DMS53 (cell line): Measurements from ENCODE around the gene PDGFB.

Experiments
- DNase-seq: peaks from one replicate; lab custom pipeline; 2025; lab: John Stamatoyannopoulos, UW

Gene PDGFB

DNA sequence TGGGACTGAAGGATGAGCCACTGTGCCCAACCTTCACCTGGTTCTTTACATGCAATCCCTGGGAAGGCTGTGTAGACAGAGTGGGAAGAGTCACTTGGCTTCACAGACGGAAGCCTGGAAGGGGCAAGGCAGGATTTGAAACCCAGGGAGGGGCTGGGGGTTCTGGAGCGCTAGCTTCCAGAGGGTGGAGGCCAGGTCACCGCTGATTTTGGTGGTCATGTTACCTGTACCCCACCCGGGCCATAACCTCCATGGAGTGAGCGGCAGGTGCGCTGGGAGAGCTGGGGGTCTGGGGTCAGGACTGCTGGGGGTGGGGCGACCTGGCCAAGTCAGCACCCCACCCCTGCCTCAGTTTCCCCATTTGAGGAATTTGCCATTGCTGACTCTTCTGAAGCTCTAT, 38.3 kb downstream of the PDGFB start:
- DNase-seq = peak; percentile 16

DNA sequence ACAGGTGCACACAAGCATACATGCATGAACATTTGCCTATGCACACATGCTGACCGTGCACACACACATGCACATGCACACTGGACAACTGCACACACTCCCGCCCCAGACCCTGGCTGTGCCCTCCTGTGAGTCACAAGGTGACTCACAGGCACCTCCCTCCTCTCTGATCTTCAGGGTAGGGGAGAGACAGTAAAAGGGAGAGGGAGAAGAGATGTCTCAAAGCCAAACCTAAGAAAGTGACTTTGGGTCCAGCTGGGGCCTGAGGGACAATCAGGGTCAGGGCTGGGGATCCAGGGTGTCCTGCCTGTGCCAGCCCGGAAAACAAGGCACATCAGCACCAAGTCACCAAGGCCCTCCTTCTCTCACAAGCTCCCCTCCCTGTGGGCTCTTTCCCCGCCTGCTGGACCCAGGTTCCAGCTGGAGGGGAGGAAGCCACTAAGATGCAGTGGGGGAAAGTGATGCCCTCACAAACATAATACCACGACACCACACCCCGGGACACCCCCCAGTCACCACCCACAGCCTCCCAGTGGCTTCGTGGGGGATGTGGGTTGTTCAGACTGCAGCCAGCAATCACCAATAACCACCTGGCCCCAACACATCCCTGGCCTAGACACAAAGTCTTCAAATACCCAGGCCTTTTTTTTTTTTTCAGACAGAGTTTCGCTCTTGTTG, 39.3 kb downstream of the PDGFB start:
- DNase-seq = peak; percentile 70

DNA sequence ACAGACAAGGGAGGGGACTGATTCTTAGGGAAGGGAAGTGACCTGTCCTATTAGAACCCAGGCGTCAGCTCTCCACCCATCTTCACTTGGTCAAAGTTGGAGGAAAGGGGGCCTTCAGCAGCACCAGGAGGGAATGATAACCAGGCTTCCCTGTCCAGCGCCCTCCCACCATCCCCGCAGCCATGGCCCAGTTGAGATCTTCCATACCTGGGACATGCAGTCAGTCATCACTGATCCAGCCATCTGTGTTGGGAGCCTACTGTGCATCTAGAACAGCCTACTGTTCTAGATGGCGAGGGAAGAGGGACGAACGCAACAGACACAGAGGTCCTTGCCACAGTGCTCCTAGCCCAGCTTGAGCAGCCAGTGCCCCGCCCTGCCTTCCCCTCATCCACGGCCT, 40.6 kb downstream of the PDGFB start:
- no peak for DNase-seq

DNA sequence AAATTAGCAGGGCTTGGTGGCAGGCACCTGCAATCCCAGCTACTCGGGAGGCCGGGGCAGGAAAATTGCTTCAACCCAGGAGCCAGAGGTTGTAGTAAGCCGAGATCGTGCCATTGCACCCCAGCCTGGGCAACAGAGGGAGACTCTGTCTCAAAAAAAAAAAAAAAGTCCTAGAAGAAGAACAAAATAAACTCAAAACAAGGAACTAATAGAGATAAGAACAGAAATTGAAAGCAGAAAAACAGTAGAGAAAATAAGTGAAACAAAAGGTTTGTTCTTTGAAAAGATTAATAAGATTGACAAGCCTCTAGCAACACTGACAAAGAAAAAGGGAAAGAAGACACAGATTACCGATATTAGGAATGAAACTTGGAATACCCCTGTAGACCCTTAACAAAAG, 47.2 kb downstream of the PDGFB start:
- no peak for DNase-seq

DNA sequence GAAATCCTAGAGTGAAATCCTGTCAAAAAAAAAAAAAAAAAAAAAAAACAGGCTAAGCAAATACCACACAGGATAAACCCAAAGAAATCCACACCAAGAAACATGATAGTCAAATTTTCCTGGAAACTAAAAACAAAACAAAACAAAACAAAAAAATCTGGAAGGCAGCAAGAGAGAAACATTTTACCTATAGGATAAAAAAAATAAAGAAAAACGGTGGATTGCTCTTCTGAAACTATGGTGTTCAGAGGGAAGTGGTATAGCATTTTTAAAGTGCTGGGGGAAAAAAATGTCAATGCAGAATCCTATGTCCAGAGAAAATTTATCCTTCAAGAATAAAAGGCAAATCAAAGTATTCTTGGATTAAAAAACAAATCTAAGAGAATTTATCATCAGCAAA, 50.7 kb downstream of the PDGFB start:
- DNase-seq = peak; percentile 24

DNA sequence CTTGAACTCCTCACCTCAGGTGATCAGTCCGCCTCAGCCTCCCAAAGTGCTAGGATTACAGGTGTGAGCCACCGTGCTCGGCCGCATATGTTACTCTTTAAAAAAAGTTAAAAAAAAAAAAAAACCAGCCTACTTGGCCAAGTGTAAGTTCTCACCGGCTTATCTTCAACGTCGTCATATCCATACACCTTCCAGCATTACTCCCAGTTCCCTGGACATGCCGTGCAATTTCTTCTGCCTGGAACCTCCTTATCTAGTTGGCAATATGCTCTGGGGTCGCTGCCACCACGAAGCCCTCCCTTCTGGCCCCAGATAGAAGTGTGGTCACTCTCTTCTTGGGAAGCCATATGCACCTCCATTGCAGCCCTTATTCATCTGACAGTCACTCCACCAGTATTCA, 56.0 kb downstream of the PDGFB start:
- no peak for DNase-seq

DNA sequence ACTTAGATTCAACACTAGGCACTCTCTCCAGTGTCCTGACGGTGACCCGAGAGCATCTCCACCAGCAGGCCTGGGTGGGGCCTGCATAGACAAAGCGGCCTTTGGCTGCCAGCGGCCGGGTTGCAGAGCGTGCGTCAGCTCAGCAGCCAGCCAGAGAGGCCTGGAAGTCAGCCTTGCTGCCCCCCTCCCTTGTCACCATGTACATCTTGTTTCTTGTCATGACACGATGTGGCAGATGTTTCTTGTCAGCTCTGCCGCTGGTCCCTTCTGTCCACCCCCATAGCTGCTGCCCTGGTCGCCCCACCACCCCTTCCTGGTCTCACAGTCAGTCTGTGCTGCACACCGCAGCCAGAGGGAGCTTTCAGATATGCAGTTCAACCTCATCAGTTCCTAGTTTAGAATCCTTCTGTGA, 59.2 kb downstream of the PDGFB start:
- DNase-seq = no peak

DNA sequence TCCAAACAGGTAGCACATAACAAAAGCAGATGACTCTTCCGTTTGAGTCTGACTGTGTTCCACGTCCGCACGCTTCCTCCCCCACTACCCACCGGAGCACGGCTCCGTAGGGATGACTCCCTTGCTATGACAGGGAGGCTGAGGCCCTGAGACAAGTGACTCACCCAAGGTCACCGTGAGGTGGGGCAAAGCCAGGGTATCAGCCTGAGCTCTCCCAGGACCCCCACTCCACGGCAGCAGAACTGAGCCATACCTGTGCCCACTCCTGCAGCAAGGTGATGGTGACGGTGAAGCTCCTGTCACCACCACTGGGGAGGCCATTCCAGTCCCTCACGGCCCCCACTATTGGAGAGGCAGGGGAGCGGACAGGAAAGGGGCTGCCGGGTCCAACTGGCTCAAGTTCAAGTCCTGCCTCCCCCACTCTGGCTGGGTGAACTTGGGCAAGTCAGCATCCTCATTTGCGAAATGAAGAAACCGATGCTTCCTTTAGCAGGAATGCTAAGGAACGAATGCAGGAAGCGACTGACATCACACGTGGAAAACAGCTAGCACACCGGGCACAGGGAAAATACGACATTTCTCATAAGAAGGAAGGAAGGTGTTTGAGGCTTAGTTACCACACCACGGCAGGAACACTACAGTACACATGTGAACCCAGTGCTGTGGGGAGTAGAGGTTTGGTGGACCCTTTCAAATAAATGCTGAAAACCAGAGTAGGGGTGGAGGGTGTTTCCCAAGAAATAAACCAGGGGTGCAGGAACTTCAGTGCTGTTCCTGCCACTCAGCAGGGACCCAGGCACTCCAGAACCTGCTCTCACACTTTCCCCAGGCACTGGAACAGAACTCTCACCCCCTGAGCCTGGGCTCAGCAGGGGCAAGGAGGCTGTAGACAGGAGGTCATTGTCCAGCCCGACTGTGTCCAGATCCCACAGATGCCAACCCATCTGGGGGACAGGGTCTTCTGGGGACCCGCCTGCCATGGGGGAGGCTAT, 59.9 kb downstream of the PDGFB start:
- DNase-seq = no peak

DNA sequence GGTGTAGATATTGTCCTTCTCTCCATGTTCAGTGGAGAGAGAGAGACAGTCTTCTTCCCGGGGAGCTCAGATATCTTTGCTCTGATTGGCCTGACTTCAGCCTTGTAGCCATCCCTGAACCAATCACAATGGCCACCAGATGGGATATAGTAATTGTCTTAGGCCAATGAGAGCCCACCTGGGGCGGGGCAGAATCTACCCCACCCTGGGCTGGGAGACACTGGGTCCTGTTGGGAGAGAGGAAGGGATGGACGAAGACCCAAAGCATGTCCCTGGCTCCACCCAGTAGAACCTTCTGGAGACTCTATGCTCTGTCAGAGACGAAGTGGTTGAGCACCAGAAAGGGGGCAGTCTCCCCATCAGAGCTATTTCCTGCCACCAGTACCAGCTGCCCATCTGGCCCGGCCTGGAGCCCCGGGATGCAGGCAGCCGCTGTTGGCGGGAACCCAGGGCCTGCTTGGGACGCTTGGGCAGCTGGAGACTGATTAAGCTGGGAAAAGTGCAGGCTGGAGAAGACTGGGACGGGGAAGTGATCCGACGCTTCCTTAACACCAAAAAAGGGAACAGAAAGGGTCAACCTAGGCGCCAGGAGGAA, 60.7 kb downstream of the PDGFB start:
- DNase-seq = no peak

DNA sequence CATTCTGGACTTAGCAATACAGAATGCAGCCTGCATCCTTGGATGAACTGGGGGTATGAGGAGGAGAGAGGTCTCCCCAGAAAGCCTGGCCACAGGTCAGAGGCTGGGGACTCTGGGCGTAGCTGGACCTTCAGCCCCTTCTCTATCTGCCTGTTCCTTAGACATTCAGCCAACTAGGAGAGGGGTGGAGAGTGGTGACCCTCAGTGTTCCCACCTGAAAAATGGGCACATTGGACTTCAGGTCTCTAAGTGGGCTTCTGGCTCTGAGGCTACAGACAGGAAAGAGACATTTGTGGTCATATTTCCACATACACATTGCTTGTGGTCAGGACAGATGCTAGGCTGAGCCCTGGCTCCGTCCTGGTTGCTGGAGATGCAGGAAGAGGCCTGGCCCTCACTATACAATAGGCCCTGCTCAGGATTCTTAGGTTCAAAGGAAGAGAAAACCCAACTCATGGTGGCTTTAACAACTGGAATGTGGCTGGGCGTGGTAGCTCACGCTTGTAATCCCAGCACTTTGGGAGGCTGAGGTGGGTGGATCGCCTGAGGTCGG, 62.2 kb downstream of the PDGFB start:
- no peak for DNase-seq

DNA sequence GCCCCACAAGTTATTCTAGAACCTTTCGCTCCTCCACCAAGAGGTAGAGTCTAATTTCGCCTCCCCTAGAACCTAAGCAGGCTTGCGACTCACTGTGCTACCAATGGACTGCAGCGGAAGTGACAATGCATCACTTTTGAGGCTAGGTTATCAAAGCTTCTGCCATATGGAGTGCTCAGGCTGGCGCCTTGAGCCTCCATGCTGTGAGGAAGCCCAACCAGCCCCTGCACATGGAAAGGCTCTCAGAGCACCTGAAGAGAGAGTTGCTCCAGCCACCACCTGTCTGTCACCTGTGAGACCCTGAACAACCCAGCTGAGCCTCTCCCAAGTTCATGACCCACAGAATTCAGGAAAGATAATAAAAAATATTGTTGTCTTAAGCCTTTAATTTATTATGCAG, 63.0 kb downstream of the PDGFB start:
- no peak for DNase-seq

DNA sequence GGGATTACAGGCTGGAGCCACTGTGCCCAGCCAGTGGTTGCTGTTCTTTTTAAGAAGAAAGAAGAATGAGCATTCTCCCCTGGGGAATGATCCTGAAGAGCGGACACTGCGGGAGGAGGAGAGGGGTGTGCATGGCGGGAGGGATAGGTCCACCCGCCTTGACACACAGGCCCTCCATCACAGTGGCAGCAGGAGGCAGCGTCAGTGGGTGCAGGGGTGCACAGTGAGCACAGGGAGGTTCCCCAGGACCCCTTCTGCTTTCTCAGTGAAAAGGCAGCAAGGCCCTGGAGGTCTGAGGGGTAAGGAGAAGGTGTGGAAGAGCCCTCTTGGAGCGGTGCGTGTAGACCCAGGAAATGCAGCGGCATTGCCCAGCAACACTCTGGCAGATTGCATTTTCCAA, 63.4 kb downstream of the PDGFB start:
- DNase-seq = no peak

DNA sequence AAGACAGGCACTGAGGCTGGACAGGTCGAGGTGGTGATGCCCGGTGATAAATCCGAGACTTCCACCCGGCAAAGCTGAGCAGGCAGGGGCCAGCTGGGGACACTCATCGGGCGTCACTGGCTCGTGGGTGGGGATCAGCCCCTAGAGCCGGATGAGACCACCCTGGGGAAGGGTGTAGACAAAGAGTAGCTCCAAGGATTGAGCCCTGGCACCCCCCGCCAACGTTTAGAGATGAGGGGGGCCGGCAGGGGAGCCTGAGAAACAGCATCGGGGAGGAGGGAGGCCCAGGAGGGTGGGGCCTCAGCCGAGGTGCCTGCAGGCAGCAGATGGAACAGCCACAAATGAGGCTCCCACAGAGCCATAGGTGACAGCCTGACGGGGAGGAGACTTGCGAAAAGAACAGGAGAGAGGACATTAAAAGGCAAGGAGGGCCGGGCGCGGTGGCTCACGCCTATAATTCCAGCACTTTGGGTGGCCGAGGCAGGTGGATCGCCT, 64.9 kb downstream of the PDGFB start:
- no peak for DNase-seq

DNA sequence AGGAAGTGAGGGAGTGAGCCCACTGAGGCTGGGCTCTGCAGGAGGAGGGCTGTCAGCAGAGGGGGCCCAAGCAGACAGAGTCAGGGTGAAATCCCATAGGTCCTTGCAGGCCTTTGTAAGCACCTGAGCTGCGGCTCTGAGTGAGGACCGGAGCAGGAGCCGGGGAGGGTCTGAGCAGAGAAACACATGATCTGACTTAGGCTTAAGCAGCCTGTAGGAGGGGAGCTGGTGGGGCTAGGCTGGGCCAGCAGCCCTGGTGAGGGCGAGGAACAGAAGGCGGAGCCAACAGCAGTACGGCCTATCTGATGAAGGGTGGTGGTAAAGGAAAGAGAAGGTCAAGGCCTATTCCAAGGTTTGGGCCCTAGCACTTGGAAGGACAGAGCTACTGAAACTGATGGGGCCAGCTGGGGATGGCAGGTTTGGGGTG, 65.4 kb downstream of the PDGFB start:
- DNase-seq = no peak

DNA sequence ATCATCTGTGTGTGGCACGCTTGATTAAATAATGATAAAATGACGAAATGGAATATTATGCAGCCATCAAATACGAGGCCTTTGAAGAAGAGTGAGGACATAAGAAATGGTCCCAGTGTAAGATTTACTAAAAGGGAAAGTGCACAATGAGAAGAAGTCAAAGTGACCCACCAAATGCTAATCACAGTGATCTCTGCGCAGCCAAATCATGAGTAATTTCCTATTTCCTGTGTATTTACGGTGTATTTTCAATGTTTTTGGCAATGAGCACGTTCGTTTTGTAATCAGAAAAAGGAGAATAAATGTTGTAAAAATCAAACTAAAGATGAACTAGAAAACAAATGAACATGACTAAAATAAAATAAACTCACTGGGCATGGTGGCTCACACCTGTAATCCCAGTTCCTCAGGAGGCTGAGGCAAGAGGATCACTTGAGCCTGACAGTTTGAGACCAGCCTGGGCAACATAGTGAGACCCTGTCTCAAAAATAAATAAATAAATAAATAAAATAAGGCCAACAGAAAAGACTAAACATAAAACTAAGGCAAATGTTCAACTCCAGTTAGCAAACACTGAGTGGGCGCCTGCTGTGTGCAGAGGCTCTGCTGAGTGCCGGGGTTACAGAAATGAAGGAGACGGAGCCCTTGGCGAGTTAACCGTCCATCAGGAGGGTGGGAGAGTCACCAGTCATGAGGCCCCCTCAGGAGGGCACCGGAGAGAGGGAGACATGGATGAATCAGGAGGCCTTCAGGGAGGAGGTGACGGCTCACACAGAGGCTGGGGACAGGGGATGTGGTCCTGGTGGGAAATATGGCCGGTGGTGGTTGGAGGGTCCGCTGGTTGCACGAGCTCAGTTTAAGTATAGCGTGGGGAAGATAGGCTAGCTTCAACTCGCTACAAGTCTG, 66.3 kb downstream of the PDGFB start:
- DNase-seq = no peak

DNA sequence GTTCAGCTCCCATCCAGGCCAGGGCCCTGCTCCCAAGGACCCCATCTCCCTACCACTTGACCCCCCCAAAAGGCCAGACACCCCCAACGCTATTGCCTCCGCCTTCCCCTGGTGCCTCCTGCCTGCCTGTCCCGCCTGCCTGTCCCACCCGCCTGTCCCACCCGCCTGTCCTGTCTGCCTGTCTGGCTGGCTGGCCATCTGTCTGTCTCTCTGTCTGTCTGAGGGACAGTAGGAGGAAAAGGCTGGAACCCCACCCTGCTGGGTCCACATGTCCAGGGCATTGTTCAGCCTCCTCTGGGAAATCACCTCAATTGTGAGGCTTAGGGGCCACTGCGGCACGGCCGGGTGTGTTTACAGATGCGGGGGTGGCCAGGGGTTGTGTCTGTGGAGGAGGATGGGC, 67.0 kb downstream of the PDGFB start:
- DNase-seq = no peak

DNA sequence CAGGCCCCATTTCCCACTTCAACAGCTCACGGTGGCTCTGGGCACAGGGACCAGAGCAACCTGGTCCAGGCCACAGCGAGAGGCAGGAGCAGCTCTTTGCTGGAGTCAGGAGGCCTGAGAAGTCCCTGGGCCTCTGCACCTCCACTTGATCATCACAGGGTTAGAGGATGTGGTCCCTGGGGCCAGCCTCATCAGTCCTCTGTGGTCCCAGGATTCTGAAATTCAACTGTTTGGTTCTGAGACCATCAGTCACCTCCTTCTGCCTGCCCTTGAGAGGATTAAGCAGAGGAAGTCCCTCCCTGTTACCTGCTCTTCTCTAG, 67.4 kb downstream of the PDGFB start:
- DNase-seq = no peak

DNA sequence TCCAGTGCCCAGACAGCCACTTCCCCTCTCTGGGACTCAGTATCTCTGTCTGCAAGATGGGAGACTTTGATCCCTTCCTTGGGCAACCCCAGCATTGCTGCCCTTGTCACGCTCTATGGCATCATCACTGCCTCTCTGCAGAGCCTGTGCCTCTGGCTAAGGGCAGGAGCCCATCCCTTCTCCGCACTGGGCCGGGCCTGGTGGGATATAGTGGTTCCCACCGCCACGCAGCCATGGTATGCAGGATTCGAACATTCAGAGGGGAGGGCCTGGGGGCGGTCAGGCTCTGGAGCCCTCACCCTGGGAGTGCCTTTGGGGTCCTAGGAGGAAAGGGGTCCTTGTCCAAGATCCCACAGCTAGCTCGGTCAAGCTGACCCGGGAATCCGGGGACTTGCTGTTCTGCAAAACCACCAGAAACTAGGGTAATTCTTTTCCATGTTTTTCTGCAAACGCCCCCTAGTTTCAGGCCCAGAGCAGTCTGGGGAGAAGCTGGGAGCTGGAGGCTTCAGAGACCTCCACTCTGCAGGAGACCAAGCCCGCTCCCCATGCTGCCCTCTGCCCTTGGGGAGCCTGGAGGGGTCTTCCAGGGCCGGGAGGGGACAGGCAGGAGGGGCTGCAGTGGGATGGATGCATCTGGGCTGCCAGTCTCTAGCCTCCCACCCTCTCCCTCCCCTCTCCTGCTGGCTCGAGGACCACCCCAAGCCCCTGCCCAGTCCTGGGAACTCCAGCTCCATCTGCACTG, 67.9 kb downstream of the PDGFB start:
- DNase-seq = no peak

DNA sequence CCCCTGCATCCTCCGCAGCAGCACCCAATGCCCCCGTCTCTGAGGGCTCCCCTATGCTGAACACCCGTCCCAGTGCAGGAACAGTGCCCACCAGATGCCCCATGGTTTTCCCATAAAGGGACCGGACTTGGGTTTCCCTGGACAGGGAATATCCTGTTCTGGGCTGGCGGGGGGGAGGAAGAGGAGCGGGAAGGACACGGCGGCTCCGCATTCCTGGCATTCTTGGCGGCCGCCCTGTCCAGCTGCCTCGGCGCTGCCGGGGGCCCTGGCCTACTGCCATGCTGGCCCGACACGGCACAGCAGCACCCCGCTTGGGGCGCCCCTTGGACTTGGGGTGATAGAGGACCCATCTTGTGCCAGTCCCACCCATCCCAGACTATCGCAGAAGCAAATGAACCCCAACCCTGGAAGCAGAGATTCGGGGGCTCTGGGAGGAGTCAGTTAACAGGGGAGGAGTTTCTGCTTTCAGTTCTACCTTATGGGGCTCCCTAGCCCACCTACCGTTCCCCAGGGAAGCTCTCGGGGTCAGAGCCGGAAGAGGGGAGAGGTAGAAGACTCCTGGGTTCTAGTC, 68.6 kb downstream of the PDGFB start:
- DNase-seq = no peak

DNA sequence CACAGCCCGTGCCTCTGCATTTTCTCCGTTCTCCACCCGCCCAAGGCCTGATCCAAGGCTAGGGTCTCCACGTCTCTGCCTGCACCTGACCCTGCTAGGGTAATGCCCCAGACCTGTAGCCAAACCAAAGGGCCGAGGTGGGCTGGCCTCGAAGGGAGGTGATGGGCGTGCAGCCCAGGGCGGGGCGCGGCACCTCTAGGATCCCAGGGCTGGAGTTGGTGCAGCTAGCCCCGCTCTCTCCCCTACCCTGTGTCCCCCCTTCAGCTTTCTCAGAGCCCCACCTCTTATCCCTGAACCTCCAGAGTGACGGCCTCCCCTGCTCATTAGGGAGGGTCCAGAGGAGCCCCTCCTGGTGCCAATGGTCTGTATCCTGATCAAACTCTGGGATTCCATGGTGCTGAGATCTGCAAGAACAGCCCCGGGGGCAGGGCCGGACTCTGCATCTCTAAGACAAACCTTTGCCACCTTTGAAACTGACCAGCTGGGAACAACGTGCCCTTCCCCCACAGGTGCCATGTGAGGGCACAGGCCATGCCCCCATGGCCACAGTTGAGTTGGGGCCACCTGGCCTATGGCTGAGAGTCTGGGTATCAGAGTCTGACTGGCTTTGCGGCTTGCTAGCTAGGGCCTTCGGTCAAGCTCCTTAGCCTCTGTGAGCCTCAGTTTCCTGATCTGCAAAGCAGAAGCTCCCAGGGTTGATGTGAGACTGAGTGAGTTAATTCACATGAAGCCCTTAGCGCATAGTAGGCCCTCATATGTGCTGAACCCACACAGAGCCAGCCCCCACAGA, 69.2 kb downstream of the PDGFB start:
- no peak for DNase-seq
